ENCODE results near the gene PHAF1.

DNA sequence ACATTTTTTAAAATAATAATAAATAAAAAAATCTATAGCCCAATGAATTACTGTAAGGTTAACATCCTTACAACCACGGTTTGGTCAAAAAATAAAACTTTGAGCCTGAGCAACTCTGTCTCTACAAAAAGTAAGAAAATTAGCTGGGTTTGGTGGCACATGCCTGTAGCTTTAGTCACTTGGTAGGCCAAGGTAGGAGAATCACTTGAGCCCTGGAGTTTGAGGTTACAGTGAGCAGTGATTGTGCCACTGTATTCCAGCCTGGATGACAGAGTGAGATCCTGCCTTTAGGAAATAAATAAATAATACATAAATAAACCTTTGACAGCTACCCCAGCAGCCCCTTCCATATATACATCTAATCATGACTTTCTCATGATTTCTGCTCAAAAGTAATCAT lies 26.9 kb upstream of the PHAF1 start:
- TF ChIP-seq, protein P1, sequence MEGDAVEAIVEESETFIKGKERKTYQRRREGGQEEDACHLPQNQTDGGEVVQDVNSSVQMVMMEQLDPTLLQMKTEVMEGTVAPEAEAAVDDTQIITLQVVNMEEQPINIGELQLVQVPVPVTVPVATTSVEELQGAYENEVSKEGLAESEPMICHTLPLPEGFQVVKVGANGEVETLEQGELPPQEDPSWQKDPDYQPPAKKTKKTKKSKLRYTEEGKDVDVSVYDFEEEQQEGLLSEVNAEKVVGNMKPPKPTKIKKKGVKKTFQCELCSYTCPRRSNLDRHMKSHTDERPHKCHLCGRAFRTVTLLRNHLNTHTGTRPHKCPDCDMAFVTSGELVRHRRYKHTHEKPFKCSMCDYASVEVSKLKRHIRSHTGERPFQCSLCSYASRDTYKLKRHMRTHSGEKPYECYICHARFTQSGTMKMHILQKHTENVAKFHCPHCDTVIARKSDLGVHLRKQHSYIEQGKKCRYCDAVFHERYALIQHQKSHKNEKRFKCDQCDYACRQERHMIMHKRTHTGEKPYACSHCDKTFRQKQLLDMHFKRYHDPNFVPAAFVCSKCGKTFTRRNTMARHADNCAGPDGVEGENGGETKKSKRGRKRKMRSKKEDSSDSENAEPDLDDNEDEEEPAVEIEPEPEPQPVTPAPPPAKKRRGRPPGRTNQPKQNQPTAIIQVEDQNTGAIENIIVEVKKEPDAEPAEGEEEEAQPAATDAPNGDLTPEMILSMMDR (IDR thresholded peaks at IDR 0.05 in 8 of 11, conservative IDR thresholded peaks at IDR 0.05 in 3 of 11) = no peak
- no peak for TF ChIP-seq POLR2A (IDR thresholded peaks at IDR 0.05)
